Measurements from ENCODE around the gene FBXO17. TPM values are rescaled to one million over a fixed set of nuclear protein-coding genes. Genes with fewer than 3 reads are reported as not detected.
"Not testable (repeated sequence)": the region's sequence is repeated elsewhere in the genome, so short reads cannot be mapped to it uniquely, and the experiment has no call there.

Gene FBXO17
- total RNA-seq, 1 experiment from 2014 or later, result 29.0 TPM

DNA sequence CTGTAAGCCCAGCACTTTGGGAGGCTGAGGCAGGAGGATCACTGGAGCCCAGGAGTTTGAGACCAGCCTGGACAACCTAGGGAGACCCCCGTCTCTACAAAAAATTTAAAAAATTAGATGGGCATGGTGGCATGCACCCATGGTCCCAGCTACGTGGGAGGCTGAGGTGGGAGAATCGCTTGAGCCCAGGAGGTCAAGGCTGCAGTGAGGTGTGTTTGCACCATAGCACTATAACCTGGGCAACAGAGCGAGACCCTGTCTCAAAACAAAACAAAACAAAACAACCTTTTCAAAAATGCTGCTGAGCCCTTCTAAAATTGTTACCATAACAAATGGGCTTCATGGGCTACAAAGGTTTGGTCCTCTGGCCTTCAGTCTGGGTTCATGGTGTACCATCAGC, 13.1 kb upstream of the FBXO17 start:
- DNase-seq (ENCODE audit: low read depth, low spot score); in situ Hi-C loops (cut with HindIII; ENCODE audit: low pct_unique_long_range_greater_than_20kb, low sequenced_read_pairs): not testable (repeated sequence)

DNA sequence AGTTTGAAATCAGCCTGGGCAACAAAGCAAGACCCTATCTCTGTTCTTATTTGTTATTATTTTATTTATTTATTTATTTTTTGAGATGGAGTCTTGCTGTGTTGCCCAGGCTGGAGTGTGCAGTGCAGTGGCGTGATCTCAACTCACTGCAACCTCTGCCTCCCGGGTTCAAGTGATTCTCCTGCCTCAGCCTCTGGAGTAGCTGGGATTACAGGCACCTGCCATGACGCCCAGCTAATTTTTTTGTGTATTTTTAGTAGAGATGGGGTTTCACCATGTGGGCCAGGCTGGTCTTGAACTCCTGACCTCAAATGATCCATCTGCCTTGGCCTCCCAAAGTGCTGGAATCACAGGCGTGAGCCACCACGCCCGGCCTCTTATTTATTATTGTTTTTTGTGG, 12.2 kb upstream of the FBXO17 start:
- in situ Hi-C loops (cut with HindIII; ENCODE audit: low pct_unique_long_range_greater_than_20kb, low sequenced_read_pairs); DNase-seq (ENCODE audit: low read depth, low spot score): not testable (repeated sequence)

DNA sequence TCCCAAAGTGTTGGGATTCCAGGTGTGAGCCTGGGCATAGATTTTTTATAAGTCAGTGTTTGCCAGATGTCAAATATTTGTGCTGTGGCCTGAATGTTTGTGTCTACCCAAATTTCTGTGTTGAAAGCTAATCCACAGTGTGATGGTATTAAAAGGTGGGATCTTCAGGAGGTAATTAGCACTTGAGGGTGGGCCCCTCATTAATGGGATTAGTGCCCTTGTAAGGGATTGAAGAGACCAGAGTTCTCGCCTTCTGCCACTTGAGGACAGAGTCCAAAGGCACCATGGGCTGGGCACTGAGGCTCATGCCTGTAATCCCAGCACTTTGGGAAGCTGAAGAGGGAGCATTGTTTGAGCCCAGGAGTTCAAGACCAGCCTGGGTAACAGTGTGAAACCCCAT, 9.7 kb upstream of the FBXO17 start:
- in situ Hi-C loops (cut with HindIII; ENCODE audit: low pct_unique_long_range_greater_than_20kb, low sequenced_read_pairs), result no loop called here

DNA sequence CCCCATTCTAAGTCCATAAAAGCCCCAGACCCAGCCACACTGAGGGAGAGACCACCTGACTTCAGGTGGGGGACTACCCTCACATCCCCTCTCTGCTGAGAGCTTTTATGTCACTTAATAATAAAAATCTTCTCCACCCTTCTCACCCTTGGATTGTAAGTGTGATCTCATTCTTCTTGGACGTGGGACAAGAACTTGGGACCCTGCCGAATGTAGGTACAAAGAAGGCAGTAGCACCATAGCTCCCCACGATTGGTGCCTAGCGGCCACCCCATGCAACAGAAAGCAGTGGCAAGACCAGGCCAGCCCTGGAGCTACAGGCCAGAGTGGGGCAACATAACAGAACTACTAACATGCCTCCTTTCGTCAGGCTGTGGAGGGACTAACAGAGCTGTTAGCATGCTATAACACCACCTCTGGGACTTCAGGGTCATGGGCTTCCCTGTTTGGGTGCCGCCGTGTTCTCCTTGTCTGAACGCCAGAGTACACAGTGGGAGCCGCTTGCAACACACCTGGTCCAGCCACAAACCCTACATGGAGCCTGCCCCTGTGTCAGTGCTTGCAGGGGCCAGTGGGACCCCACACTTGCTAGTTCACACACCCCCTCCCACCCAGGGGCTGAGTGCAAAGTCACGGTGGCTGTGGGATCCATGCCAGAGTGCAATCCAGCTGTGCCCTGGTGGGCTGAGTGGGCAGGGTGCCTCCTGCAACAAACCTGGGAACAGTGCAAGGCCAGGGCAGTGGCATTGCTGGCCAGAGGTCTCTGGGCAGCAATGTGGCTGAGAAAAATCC, 5.2 kb upstream of the FBXO17 start:
- no peak for DNase-seq (ENCODE audit: low read depth, low spot score)
- in situ Hi-C loops (cut with HindIII; ENCODE audit: low pct_unique_long_range_greater_than_20kb, low sequenced_read_pairs), result no loop called here

More for the DNA sequence above, 9.7 kb upstream of the FBXO17 start:
- DNase-seq (ENCODE audit: low read depth, low spot score), result no peak

DNA sequence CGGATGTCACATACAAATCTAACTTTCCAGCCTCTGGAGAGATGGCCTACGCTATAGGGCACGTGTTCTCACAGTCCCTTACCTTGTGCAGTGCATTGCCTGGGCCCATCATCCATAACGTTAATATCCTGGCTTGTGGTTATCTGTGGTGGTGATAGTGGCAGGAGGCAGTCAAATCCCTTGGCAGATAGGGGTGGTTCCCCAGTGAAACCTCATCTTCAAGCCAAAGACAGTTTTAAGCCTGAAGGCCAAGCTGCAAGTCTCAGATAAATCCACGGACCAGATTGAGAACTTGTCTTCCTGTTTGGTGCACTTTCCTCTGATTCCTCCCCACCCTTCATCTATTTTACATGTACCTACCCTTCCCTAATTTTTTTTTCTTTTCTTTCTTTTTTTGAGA, 4.3 kb upstream of the FBXO17 start:
- no peak for DNase-seq (ENCODE audit: low read depth, low spot score)
- in situ Hi-C loops (cut with HindIII; ENCODE audit: low pct_unique_long_range_greater_than_20kb, low sequenced_read_pairs), result no loop called here

DNA sequence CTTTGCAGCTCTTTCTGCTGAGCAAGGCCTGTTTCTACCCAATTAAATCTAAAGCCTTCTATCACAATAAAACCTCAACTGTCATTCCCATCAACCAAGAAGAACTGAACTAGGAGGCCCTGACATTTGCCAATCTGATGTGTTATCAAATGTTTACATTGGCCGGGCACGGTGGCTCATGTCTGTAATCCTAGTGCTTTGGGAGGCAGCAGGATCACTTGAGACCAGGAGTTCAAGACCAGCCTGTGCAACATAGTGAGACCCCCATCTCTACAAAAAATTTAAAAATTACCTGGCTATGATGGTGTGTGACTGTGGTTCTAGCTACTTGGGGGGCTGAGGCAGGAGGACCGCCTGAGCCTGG, 2.8 kb upstream of the FBXO17 start:
- in situ Hi-C loops (cut with HindIII; ENCODE audit: low pct_unique_long_range_greater_than_20kb, low sequenced_read_pairs), result no loop called here
- DNase-seq (ENCODE audit: low read depth, low spot score), result no peak

DNA sequence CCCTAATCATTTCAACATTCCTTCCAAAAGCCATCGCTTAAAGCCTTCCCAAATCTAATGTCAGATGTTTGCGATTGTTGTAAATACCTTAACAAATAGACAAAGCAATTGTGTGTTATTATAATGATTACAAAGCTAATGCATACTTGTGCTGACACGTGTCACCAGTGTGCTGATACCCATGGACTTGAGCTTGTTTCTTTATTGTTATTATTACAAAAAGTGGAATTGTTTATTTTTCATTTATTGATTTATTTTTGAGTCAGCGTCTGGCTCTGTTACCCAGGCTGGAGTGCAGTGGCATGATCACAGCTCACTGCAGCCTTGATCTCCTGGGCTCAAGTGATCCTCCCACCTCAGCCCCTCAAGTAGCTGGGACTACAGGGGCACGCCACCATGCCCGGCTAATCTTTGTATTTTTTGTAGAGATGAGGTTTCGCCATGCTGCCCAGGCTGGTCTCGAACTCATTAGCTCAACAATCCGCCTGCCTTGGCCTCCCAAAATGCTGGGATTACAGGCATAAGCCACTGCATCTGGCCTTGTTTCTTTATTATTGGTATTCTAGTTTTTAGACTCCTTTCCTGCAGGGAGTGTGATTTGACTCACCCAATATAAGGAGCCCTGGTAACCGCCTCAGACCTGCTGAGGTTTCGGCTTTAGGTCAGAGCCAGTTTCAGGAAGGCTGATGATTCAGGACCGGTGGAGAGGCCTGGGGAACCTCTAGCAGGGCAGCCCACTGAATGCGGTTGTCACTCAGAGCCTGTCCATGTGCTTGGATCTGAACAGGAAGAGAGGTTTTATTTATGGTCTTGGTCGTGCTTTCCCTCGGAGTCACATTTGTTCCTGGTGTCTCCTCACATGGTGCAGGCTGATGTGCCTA, 2.1 kb upstream of the FBXO17 start:
- in situ Hi-C loops (cut with HindIII; ENCODE audit: low pct_unique_long_range_greater_than_20kb, low sequenced_read_pairs), result no loop called here
- peak; percentile 15 for DNase-seq (ENCODE audit: low read depth, low spot score)

DNA sequence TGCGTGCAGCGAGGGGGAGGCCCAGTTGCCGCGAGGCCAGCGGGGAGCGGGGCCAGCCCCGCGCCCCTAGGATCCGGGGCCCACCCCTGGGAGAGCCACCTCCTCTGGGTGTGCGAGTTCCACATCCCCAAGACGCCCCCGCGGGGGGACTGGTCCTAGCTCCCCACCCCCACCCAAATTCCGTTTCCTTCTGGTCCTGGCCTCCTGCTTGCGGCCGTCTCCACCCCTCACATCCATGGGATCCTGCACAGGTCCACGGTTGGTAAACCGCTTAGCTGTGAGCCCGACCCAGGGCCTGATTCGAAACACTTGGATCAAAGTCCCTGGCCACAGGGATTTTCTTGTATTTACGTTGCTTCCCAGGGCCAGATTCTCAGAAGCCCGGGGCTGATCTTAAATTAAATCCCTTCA, 324 bp upstream of the FBXO17 start:
- DNase-seq (ENCODE audit: low read depth, low spot score), result peak; percentile 51
- in situ Hi-C loops (cut with HindIII; ENCODE audit: low pct_unique_long_range_greater_than_20kb, low sequenced_read_pairs), result no loop called here

DNA sequence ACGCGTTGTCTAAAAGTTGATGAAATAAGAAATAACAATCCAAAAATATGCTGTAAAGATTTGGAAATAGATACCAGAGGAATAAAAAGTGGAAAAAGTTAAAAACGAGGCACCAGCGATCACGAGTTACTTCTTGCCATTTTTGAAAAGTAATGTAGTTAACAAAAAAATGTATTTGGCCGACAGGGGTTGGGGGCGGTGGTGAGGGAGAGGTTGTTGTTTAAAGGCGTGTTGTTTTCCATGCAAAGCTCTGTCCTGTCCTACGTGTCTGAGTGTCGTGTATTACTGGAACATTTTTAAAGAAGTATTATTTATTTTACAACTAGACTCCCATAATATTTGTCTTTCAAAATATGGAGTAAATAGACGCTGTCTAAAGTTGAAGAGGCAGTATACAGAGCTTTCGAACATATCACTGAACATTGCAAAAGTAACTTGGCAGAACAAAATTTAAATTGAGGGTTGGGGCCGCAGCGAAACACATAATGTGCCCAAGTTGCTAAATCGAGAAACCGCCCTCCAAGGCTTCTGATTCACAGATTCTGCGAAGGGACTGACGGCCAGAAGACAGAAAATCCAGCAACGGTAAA, 823 bp downstream of the FBXO17 start:
- in situ Hi-C loops (cut with HindIII; ENCODE audit: low pct_unique_long_range_greater_than_20kb, low sequenced_read_pairs), result no loop called here
- no peak for DNase-seq (ENCODE audit: low read depth, low spot score)

DNA sequence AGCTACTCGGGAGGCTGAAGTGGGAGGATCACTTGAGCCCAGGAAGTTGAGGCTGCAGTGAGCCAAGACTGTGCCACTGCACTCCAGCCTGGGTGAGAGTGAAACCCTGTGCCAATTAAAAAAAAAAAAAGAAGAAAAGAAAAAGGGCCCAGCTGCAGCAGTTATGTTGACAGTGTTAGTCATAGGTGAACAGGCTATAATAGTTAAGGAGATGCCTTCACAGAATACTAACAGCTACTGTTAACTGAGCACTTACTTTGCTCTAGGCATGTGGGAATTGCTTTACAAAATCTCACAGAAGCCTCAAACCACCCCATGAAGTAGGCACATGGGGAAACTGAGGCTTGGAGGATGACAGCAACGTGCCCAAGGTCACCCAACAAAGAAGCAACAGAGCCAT, 3.9 kb downstream of the FBXO17 start:
- in situ Hi-C loops (cut with HindIII; ENCODE audit: low pct_unique_long_range_greater_than_20kb, low sequenced_read_pairs), result no loop called here
- DNase-seq (ENCODE audit: low read depth, low spot score), result no peak

DNA sequence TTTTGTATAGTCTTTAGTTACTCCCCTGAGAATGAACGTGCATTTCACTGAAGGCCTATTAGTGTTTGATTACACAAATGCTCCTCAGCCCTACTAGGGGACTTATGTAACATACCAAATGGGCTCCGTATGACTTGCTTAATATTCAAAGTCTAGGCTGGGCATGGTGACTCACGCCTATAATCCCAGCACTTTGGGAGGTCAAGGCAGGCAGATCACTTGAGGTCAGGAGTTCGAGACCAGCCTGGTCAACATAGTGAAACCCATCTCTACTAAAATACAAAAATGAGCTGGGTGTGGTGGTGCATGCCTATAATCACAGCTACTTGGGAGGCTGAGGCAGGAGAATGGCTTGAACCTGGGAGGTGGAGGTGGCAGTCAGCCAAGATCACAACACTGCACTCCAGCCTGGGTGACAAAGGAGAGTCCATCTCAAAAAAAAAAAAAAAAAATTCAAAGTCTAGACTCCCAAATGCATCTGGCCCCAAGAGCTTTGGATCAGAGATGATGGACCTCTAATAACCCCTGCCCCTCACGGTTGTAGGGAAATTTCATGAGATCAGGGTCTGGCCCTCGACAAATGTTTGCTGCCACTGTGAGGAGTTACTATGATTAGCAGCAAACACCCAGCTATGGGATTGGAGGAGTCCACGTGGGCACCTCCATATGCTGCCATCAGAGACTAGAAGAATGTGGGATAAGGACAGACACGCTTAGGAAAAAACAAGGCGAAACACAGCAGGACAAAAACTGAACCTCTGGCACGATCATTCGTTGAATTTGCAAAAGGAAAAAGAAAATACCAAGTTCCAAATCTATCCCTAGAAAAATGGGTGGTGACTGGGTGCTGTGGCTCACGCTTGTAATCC, 4.6 kb downstream of the FBXO17 start:
- in situ Hi-C loops (cut with HindIII; ENCODE audit: low pct_unique_long_range_greater_than_20kb, low sequenced_read_pairs), result no loop called here
- DNase-seq (ENCODE audit: low read depth, low spot score), result no peak

DNA sequence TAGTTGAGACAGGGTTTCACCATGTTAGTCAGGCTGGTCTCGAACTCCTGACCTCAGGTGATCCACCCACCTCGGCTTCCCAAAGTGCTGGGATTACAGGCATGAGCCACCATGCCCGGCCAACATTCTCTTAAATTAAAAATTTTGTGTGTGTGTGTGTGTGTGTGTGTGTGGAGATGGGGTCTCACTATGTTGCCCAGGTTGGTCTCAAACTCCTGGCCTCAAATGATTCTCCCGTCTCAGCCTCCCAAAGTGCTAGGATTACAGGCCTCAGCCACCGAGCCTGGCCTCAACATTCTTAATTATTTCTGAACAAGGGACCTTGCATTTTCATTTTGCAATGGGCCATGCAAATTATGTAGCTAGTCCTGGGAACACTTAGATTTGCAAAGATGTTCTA, 9.4 kb downstream of the FBXO17 start:
- in situ Hi-C loops (cut with HindIII; ENCODE audit: low pct_unique_long_range_greater_than_20kb, low sequenced_read_pairs); DNase-seq (ENCODE audit: low read depth, low spot score): not testable (repeated sequence)

DNA sequence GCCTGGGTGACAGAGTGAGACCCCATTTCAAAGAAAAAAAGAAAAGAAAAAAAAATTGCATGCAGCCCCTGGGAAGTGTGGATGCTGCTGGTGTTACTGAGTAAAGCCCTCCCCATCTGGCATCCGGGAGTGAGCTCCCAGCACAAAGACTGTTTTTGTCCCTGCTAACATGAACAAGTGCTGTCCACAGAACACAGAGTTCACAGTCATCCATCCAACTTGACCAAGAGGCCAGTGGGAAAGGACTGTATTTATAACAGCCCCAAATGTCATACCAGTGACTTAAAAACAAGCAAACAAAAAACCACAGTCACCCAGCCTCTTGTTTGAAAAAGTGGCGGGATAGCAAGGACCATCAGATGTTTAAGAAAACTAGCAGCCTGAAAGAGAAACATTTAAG, 10.8 kb downstream of the FBXO17 start:
- peak; percentile 73 for DNase-seq (ENCODE audit: low read depth, low spot score)
- in situ Hi-C loops (cut with HindIII; ENCODE audit: low pct_unique_long_range_greater_than_20kb, low sequenced_read_pairs), result no loop called here

DNA sequence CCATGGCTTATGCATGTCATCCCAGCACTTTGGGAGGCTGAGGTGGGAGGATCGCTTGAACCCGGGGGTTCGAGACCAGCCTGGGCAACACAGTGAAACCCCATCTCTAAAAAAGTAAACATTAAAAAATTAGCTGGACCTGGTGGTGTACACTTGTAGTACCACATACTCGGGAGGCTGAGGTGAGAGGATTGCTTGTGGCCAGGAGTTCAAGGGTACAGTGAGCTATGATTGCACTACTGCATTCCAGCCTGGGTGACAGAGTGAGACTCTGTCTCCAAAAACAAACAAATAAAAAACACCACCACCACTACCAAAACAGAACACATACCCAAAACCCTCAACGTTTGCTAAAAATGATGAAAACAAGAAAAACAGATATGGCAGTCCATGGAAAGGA, 15.9 kb downstream of the FBXO17 start:
- DNase-seq (ENCODE audit: low read depth, low spot score), result no peak
- in situ Hi-C loops (cut with HindIII; ENCODE audit: low pct_unique_long_range_greater_than_20kb, low sequenced_read_pairs), result no loop called here

DNA sequence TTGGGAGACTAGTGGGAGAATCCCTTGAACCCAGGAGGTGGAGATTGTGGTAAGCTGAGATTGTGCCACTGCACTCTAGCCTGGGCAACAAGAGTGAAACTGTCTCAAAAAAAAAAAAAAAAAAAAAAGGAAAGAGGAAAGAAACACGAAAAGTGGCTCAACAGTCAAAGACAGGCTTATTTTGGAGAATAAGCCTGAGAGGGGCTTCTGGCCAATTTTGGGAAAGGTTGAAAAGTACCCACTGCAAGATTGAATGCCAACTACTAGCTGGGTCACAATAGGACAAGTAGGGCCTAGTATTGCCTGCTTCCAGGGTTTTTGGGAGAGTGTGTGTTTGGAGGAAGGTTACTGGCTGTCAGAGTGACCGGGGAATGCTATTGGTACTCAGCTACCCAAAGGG, 17.2 kb downstream of the FBXO17 start:
- DNase-seq (ENCODE audit: low read depth, low spot score), result no peak
- in situ Hi-C loops (cut with HindIII; ENCODE audit: low pct_unique_long_range_greater_than_20kb, low sequenced_read_pairs), result no loop called here

DNA sequence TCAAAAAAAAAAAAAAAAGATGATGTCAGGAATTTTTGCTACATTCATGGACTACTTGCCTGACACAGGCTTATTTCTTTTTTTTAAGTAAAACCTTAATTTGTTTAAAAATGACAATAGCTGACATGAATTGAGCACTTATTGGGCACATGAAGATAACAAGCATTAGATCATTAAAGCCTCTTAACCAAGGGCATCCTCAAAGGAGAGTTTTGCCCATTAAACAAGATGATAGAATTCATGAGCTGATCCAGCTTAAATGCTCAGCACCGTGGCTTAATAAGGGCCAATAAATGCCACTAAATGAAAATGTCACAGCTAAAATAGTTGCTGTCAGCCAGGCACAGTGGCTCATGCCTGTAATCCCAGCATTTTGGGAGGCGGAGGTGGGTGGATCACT, 19.3 kb downstream of the FBXO17 start:
- no peak for DNase-seq (ENCODE audit: low read depth, low spot score)
- in situ Hi-C loops (cut with HindIII; ENCODE audit: low pct_unique_long_range_greater_than_20kb, low sequenced_read_pairs), result no loop called here

DNA sequence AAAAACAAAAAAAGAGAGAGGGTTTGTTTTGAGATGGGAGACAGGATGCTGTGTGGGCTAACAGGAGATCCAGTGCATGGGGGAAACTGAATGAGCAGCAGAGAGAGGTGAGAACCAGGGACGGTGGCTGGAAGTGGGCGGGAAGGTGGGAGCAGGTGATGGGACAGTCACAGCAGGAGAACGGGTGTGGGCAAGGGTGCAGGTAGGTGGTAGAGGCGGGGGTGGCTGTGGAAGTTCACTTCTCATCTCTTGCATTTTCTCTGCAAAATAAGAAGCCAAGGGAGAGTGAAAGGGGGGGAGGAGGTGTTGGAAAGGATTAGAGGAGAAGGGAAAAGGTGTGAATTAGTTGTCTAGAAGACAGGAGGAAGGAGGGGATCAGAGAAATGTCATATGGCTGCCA, 21.9 kb downstream of the FBXO17 start:
- in situ Hi-C loops (cut with HindIII; ENCODE audit: low pct_unique_long_range_greater_than_20kb, low sequenced_read_pairs), result no loop called here
- DNase-seq (ENCODE audit: low read depth, low spot score), result no peak
